ENCODE measurements around the gene SLC43A1. TPM values are rescaled to one million over a fixed set of nuclear protein-coding genes. Genes with fewer than 3 reads are reported as not detected.
A peak's percentile ranks its signal among the peaks of the same experiment; 100 is the strongest.

The SLC43A1 gene
- total RNA-seq, 1 experiment from 2014 or later: 27.1 TPM

- DNase-seq (ENCODE audit: low spot score): no peak
- H3K4me1 Mint-ChIP-seq: peaks cover 51% of the 10 kb centered on the region
- no peak for TF ChIP-seq CREM (CRISPR knock-in tag; IDR thresholded peaks at IDR 0.05)
- no peak for TF ChIP-seq NFYB (CRISPR knock-in tag; conservative IDR thresholded peaks at IDR 0.05; ENCODE audit: low read depth)
- TF ChIP-seq, protein P1, sequence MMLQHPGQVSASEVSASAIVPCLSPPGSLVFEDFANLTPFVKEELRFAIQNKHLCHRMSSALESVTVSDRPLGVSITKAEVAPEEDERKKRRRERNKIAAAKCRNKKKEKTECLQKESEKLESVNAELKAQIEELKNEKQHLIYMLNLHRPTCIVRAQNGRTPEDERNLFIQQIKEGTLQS (CRISPR knock-in tag; conservative IDR thresholded peaks at IDR 0.05): no peak
- TF ChIP-seq ZNF232 (CRISPR knock-in tag; IDR thresholded peaks at IDR 0.05): no peak
- TF ChIP-seq ZSCAN18 (CRISPR knock-in tag; IDR thresholded peaks at IDR 0.05): no peak
- no peak for TF ChIP-seq NFE2L1 (CRISPR knock-in tag; IDR thresholded peaks at IDR 0.05)
- TF ChIP-seq ZNF219 (CRISPR knock-in tag; IDR thresholded peaks at IDR 0.05; ENCODE audit: borderline replicate concordance): no peak
- TF ChIP-seq ELF4 (CRISPR knock-in tag; IDR thresholded peaks at IDR 0.05; ENCODE audit: low read depth): no peak
- TF ChIP-seq, protein P2, sequence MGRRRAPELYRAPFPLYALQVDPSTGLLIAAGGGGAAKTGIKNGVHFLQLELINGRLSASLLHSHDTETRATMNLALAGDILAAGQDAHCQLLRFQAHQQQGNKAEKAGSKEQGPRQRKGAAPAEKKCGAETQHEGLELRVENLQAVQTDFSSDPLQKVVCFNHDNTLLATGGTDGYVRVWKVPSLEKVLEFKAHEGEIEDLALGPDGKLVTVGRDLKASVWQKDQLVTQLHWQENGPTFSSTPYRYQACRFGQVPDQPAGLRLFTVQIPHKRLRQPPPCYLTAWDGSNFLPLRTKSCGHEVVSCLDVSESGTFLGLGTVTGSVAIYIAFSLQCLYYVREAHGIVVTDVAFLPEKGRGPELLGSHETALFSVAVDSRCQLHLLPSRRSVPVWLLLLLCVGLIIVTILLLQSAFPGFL (CRISPR knock-in tag; IDR thresholded peaks at IDR 0.05; ENCODE audit: borderline replicate concordance): no peak
- no peak for TF ChIP-seq OVOL2 (CRISPR knock-in tag; IDR thresholded peaks at IDR 0.05; ENCODE audit: borderline replicate concordance)
- TF ChIP-seq GRHL2 (CRISPR knock-in tag; IDR thresholded peaks at IDR 0.05; ENCODE audit: insufficient replicate concordance, severe bottlenecking): no peak
- peak; percentile 9; the same call in 1 of the 2 replicates for ATAC-seq
- ChIA-PET CTCF (interaction anchor here (0.7 to 4.4 kb wide), 8 partner anchors 8 to 170 kb away, joined by 3 to 69 read pairs (median 5); partner anchors contain the start of gene RTN4RL2), POLR2A (interaction anchor here (0.7 to 1.1 kb wide), 3 partner anchors 8 to 16 kb away, joined by 3 to 5 read pairs (median 3); no protein-coding TSS in a partner anchor)
- peaks cover 49% of the 10 kb centered on the region for H3K27me3 Mint-ChIP-seq (ENCODE audit: low read depth)
- H3K27ac Mint-ChIP-seq: no peak overlapping the region
- no peak overlapping the region for H3K4me3 Mint-ChIP-seq
- peaks cover 5% of the 10 kb centered on the region for H3K36me3 Mint-ChIP-seq
- H3K9me3 Mint-ChIP-seq: no peaks in the 10 kb centered on the region
Observed at GRCh38 chr11:57474803-57475115, 40.7 kb downstream of the SLC43A1 start.

GRCh38 chr11:57474017-57474802 is 41.3 kb downstream of the SLC43A1 start:
- Mint-ChIP-seq H3K27me3 (ENCODE audit: low read depth) (peaks cover 46% of the 10 kb centered on the region), H3K27ac (no peak overlapping the region), H3K36me3 (peaks cover 7% of the 10 kb centered on the region), H3K4me1 (peaks cover 45% of the 10 kb centered on the region), H3K9me3 (no peaks in the 10 kb centered on the region), H3K4me3 (no peak overlapping the region)
- no peak for TF ChIP-seq SP1 (CRISPR knock-in tag; conservative IDR thresholded peaks at IDR 0.05)
- no peak for TF ChIP-seq ESRRA (CRISPR knock-in tag; IDR thresholded peaks at IDR 0.05; ENCODE audit: borderline replicate concordance)
- no peak for TF ChIP-seq EMX1 (CRISPR knock-in tag; IDR thresholded peaks at IDR 0.05)
- no peak for TF ChIP-seq CBFB (CRISPR knock-in tag; IDR thresholded peaks at IDR 0.05; ENCODE audit: low read depth)
- no peak for TF ChIP-seq RELA (CRISPR knock-in tag; IDR thresholded peaks at IDR 0.05; ENCODE audit: borderline replicate concordance)
- TF ChIP-seq MYBL2 (CRISPR knock-in tag; IDR thresholded peaks at IDR 0.05): no peak
- no peak for TF ChIP-seq SMAD3 (CRISPR knock-in tag; IDR thresholded peaks at IDR 0.05; ENCODE audit: borderline replicate concordance)
- TF ChIP-seq ZNF219 (CRISPR knock-in tag; IDR thresholded peaks at IDR 0.05; ENCODE audit: borderline replicate concordance): no peak
- TF ChIP-seq OVOL2 (CRISPR knock-in tag; IDR thresholded peaks at IDR 0.05; ENCODE audit: borderline replicate concordance): no peak
- TF ChIP-seq ERG (CRISPR knock-in tag; IDR thresholded peaks at IDR 0.05): no peak
- TF ChIP-seq E2F1 (CRISPR knock-in tag; IDR thresholded peaks at IDR 0.05): no peak
- no peak for TF ChIP-seq RORB (CRISPR knock-in tag; IDR thresholded peaks at IDR 0.05)
- ChIA-PET CTCF (interaction anchor here (0.7 to 4.4 kb wide), 15 partner anchors 9 to 171 kb away, joined by 3 to 69 read pairs (median 6); partner anchors contain the start of gene RTN4RL2), POLR2A (interaction anchor here (0.7 to 1.3 kb wide), 5 partner anchors 9 to 16 kb away, joined by 3 to 5 read pairs (median 4); no protein-coding TSS in a partner anchor)
- ATAC-seq: peak; percentile 29
- DNase-seq (ENCODE audit: low spot score): no peak
